Dermis lymphatic vessel endothelial cell (primary cell): ENCODE measurements around the gene SERPINE1. TPM values are rescaled to one million over a fixed set of nuclear protein-coding genes. Genes with fewer than 3 reads are reported as not detected.

ENCODE experiments used
- total RNA-seq: library from RNA; depleted of rRNA; stranded (reverse); fragments of >200 nt; gene quantifications from 2 replicates; pipeline ENCODE4 v1.2.1, GENCODE V29; 2014

The SERPINE1 gene
- total RNA-seq: 23.4 and 74.3 TPM in 2 replicates

GRCh38 chr7:101126651-101127459, at the start of gene SERPINE1:
SERPINE1 (plus strand) TSS chr7:101127104; CDS start chr7:101128394, 1,290 bp downstream.

DNA sequence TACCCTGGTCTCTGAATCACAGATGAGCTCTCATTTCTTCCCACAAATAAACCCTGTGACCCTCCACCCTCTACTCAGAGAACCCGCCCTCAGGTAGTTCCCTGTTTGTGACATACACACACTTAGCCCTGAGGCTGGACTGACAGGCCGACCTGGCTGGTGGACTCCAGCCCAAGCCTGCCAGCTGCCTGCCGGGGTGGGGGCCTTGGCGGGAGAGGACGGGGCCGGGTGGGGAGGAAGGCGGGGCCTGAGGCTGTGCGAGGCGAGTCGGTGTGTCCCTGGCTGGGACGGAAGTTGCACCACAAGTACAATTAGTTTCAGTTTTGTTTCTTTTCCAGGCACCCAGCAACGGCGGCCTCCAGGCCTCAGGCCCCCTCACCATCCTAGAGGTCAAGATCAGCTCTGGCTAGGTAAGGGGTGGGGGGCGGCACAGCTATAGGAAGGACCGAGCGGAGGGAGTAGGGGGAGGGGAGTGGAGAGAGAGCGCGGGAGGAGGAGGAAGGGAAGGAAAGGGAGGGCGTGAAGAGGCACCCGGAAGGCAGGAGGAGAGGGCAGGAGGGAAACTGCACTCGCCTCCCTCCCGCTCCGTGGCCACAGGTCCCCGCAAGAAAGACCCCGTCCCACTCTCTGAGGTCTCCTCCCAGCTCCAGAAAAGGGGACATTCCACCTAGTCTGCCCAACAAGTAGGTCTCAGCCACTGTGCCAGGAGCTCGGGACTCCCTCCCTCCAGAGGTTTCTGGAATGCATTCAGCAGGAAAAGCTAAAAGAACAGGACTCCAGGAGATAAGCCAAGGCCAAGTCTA, 41.5 kb upstream of the SERPINE1 start, which contains the start of gene TRIM56:
Gene TRIM56 (plus strand): TSS at position 320 of the 803 bp plus-strand sequence. CDS start 1,832 bp downstream, outside the sequence.

DNA sequence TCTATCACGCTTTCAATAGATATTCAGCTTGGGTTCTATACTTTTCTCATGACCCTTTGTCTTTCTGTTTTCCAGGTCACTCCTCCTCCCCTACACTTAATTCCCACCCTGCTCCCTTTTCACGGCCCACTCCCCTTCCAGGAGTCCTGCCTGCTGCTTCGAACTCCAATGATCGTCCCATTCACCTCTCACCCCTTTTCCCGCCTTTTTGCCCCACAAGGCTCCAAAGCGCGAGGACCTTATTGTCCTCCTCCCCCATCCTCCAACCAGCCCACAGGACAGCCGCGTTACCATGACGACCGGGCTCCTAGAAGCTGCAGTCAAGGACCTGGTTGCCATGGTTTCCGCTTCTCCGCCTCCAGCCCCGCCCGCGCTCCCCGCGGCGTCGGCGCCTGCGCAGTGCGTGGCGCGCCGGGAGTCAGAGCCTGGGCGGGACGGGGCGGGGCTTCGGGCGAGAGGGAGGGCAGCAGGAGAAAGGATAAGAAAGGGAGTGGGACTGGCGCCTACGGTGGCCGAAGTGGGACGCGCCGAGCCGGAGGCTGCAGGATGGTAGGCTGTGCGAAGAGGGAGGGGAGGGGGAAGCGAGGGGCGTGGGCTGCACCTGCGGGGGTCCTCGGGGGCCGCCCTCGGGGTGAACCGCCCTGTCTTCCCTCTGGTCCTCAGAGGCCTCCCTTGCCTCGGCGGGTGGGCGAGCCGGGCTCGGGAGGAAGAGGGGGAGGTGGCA, 27.2 kb downstream of the SERPINE1 start, which contains the start of gene AP1S1:
Gene AP1S1 (plus strand): TSS at position 508 of the 724 bp plus-strand sequence. CDS start 39 bp downstream, at position 547.

GRCh38 chr7:101165075-101165957, 38.4 kb downstream of the SERPINE1 start, which contains the start of gene VGF:
VGF (minus strand) TSS chr7:101165569; CDS start chr7:101164843, 726 bp downstream.

DNA sequence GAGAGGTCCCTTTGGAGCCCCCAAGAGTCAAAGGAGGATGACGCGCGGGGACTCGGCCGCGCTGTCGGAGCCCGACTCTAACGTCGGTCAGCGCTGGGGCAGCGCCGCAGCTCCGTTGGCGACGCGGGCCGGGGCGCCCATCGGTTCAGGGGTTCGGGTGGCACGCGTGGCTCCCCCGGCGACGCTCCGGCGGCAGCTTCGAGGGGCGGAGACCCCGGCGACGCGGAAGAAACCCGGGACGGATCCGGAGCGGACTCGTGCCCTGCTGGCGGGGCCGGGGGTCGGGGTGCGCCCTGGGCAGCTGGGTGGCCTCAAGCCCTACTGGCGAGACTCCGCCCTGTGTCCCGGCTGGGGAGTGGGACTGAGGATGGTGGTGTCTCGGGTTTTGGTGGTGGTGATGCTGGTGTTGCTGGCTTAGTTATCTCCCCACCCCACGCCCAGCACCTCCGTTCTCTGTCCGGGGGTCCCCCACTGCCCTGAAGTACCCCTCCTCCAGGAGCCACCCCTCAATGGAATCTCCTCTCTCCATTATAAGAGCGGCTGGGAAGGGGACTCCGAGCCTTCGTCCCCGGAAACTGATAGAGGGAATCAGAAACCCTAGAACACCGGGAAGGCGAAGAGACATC, 53.3 kb downstream of the SERPINE1 start, which contains the start of gene NAT16:
Gene NAT16 (minus strand): TSS at position 164 of the 626 bp plus-strand sequence. CDS start 5,486 bp downstream, outside the sequence.

Other genes with a start within 250 kb of the SERPINE1 start
- 2.2 and 3.1 TPM in 2 replicates for gene UFSP1, start 237.4 kb upstream of the SERPINE1 start, total RNA-seq
- 2.2 and 5.1 TPM in 2 replicates for gene ACHE, start 231.2 kb upstream of the SERPINE1 start, total RNA-seq
- gene MUC3A, start 177.6 kb upstream of the SERPINE1 start, total RNA-seq: under 0.01 TPM in 1 of 2 replicates, not detected in the other
- not detected in 2 replicates for gene MUC12, start 157.5 kb upstream of the SERPINE1 start, total RNA-seq
- not detected in 2 replicates for gene MUC17, start 107.0 kb upstream of the SERPINE1 start, total RNA-seq
- gene TRIM56, start 41.6 kb upstream of the SERPINE1 start, total RNA-seq: 12.4 and 13.3 TPM in 2 replicates
- gene AP1S1, start 27.4 kb downstream of the SERPINE1 start, total RNA-seq: 124 and 147 TPM in 2 replicates
- gene VGF, start 38.5 kb downstream of the SERPINE1 start, total RNA-seq: not detected in 2 replicates
- gene NAT16, start 53.2 kb downstream of the SERPINE1 start, total RNA-seq: not detected in 2 replicates
- gene MOGAT3, start 73.9 kb downstream of the SERPINE1 start, total RNA-seq: not detected in 2 replicates
- gene PLOD3, start 90.5 kb downstream of the SERPINE1 start, total RNA-seq: 24.2 and 24.5 TPM in 2 replicates
- 82.3 and 86.4 TPM in 2 replicates for gene ZNHIT1, start 91.1 kb downstream of the SERPINE1 start, total RNA-seq
- gene CLDN15, start 110.7 kb downstream of the SERPINE1 start, total RNA-seq: 1.6 and 2.1 TPM in 2 replicates
- gene FIS1, start 118.0 kb downstream of the SERPINE1 start, total RNA-seq: 190 and 247 TPM in 2 replicates
- gene IFT22, start 194.7 kb downstream of the SERPINE1 start, total RNA-seq: 12.2 and 17.8 TPM in 2 replicates
- gene COL26A1, start 235.8 kb downstream of the SERPINE1 start, total RNA-seq: not detected in 2 replicates